K562 (cell line): ENCODE results near the gene EMILIN1.

Experiments
- CTCF ChIP-seq, 3 experiments: IDR thresholded peaks in 2 of 3; conservative IDR thresholded peaks in 1 of 3; 2 replicates each; pipeline ENCODE4 v1.5.1; 2011 to 2012; ENCODE audit warnings: low read length in 3 of 3, mild to moderate bottlenecking in 3 of 3, control low read depth in 2 of 3, improper control_type of control experiment in 1 of 3, inconsistent platforms in 1 of 3, low read depth in 1 of 3, mixed read lengths in 1 of 3, moderate library complexity in 1 of 3; ENCODE audit not compliant: insufficient read depth in 2 of 3
- ETS1 ChIP-seq: conservative IDR thresholded peaks from 2 replicates; pipeline ENCODE4 v1.6.1; 2011; ENCODE audit warnings: low read depth, mild to moderate bottlenecking, low read length; ENCODE audit not compliant: control insufficient read depth
- HMGXB4 ChIP-seq: sonication (generic); formaldehyde crosslinking; IDR thresholded peaks from 2 replicates; pipeline ENCODE4 v1.8.1; 2023; ENCODE audit warnings: mild to moderate bottlenecking, missing genetic modification reagents
- POLR2AphosphoS5 ChIP-seq: IDR thresholded peaks from 2 replicates; pipeline ENCODE4 v1.6.1; 2011; ENCODE audit warnings: mild to moderate bottlenecking, low read depth, low read length, moderate library complexity; ENCODE audit not compliant: control insufficient read depth, insufficient read depth
- RFX5 ChIP-seq: IDR thresholded peaks from 2 replicates; pipeline ENCODE4 v1.6.1; 2011; ENCODE audit warnings: low read depth, mild to moderate bottlenecking, improper control_type of control experiment, low read length
- TBP ChIP-seq: optimal IDR thresholded peaks from 2 replicates; pipeline ENCODE3; 2011; ENCODE audit warnings: low read depth, low read length, improper control_type of control experiment
- ZBTB43 ChIP-seq: sonication (generic); formaldehyde crosslinking; IDR thresholded peaks from 2 replicates; pipeline ENCODE4 v1.8.0; 2023; ENCODE audit warnings: mild to moderate bottlenecking, missing genetic modification reagents
- ZNF354B ChIP-seq: fragments of 250-450 bp; sonication (Bioruptor Pico); IDR thresholded peaks from 2 replicates; pipeline ENCODE4 v1.4.0; 2020

- no peak for TF ChIP-seq ETS1
- no peak for TF ChIP-seq TBP
- no peak for TF ChIP-seq CTCF (IDR thresholded peaks at IDR 0.05 in 2 of 3, conservative IDR thresholded peaks at IDR 0.05 in 1 of 3; ENCODE audit: insufficient read depth in 2 of 3, low read depth in 1 of 3, low read length in 3 of 3)
- TF ChIP-seq ZNF354B (CRISPR knock-in tag), result no peak
- no peak for TF ChIP-seq HMGXB4 (CRISPR knock-in tag)
- TF ChIP-seq POLR2AphosphoS5, result no peak
- no peak for TF ChIP-seq ZBTB43 (CRISPR knock-in tag)
- TF ChIP-seq RFX5, result no peak
These were observed 10.2 kb downstream of the EMILIN1 start for GRCh38 chr2:27088634-27089033.
